Fibroblast of skin of scalp (primary cell): Measurements from ENCODE around the gene DUSP3.
"Not testable (repeated sequence)": the region's sequence is repeated elsewhere in the genome, so short reads cannot be mapped to it uniquely, and the experiment has no call there.

Source experiments
- DNase-seq: peaks from one replicate; pipeline ENCODE4 v3.0.0-alpha.2; 2013

The DUSP3 gene

GRCh38 chr17:43800736-43801135 is 22.0 kb upstream of the DUSP3 start:
- DNase-seq: no peak

DNA sequence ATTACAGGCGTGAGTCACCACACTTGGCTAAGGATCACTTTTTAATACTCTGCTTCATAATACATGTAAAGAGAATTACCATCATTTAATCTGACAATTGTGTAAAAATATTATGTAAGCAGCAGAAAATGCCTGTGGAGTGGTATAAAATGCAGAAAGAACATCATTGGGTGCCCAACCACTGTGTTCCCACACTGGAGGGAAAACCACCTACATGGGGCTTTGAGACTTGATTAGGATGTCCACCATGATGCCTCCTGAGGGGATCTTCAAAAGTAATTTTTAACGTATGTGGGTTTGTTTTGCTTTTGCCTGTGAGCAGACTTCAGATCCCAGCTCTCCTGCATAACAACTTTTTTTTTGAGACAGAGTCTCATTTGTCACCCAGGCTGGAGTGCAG is 20.3 kb upstream of the DUSP3 start:
- DNase-seq: no peak

DNA sequence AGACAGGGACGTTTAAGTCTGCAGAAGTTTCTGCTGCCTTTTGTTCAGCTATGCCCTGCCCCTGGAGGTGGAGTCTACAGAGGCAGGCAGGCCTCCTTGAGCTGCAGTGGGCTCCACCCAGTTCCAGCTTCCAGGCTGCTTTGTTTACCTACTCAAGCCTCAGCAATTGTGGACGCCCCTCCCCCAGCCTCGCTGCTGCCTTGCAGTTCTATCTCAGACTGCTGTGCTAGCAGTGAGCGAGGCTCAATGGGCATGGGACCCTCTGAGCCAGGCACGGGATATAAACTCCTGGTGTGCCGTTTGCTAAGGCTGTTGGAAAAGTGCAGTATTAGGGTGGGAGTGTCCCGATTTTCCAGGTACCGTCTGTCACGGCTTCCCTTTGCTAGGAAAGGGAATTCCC is 19.2 kb upstream of the DUSP3 start:
- not testable (repeated sequence) for DNase-seq

- DNase-seq: not testable (repeated sequence)
These were observed 13.9 kb upstream of the DUSP3 start for GRCh38 chr17:43792668-43793067.

DNA sequence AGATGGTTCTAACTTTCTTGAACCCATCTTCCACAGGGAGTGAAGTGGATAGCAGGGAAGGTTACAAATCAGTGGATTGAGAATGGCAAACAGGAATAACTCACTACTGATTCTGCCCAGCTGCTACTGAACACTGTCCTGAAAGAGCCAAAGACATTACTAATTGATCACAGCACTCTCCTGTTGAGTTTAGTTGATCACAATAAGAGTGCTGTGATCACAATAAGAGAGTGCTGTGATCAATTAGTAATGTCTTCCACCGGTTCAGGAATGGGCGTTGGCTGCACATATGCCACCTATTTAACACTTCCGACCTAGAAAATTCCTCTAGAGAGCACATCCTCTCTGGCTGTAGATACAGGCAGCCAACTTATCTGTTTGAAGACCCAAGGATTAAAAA is 12.8 kb upstream of the DUSP3 start:
- DNase-seq: peak; percentile 43

DNA sequence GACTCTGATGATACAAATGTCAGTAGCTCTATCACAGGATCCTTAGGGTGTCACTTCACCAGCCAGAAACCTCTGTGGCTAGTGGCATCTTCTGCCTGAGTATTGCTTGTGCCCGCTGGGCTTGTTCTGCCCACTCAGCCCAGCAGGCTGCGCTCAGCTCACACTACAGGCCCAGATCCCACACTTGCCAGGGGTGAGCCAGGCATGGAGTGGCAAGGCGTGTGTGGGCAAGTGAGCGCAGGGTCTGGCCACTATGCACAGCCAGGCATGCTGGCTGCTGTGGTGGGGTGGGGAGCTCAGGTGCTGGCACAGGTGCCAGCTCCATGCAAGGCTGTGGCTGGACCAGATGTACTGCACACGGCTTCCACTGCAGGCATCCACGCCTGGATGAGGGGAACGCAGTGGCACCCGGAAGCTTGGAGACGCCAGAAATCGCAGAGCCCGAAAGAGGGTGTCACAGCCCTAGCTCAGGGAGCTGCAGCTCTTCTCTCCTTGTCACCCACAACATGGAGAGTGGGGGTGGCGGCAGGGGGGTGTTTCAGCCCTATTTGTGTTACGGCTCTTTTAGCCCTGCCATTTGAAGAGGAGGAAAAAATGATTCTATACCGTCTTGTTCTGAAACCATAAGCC is 11.6 kb upstream of the DUSP3 start:
- no peak for DNase-seq

DNA sequence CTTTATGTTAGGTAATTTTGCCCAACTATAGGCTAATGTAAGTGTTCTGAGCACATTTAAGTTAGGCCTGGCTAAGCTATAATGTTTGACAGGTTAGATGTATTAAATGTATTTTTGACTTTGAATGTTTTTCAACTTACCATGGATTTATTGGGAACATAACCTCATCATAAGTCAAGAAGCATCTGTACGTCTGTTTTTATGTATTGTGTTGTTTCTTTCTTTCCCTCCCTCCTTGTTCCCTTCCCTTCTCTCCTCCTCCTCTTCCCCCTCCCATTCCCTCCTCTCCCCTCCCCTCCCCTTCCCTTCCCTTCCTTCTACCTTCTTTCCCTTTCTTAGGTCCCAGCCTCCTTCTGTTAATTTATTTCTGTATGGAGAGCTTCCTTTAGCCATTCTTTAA is 10.7 kb upstream of the DUSP3 start:
- DNase-seq: no peak

DNA sequence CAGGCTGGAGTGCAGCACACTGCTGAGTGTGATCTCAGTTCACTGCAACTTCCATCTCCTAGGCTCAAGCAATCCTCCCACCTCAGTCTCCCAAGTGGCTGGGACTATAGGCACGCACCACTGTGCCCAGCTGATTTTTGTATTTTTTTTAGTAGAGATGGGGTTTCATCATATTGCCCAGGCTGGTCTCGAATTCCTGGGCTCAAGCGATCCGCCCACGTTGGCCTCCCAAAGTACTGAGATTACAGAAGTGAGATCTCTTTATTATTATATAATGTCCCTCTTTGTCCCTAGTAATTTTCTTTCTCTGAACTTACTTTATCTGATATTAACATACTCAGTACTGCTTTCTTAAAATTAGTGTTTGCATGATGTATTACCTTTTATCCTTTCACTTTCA is 9.8 kb upstream of the DUSP3 start:
- no peak for DNase-seq

GRCh38 chr17:43787728-43788127 is 9.0 kb upstream of the DUSP3 start:
- no peak for DNase-seq

- peak; percentile 68 for DNase-seq
These were observed 5.9 kb upstream of the DUSP3 start for GRCh38 chr17:43784628-43785101.

DNA sequence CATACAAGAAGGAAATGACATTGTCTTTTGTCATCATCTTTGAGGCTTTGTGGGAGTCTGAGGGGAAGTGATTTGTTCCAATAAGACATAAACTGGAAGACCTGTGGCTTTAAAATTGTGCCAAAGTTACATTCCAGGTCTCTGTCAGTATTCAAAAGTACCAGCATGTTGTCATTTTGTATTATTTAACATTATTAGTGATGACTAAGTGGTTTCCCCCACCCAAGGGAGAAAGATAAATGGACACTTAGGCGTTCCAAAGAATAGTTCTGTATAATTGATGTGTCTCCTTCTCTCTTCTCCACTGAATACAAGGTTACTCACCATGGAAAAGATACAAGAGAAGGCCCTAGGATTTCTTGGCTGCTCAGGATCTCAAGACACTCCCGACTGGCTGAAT is 5.3 kb upstream of the DUSP3 start:
- DNase-seq: peak; percentile 76

- DNase-seq: no peak
These were observed 4.3 kb upstream of the DUSP3 start for GRCh38 chr17:43782913-43783680.

DNA sequence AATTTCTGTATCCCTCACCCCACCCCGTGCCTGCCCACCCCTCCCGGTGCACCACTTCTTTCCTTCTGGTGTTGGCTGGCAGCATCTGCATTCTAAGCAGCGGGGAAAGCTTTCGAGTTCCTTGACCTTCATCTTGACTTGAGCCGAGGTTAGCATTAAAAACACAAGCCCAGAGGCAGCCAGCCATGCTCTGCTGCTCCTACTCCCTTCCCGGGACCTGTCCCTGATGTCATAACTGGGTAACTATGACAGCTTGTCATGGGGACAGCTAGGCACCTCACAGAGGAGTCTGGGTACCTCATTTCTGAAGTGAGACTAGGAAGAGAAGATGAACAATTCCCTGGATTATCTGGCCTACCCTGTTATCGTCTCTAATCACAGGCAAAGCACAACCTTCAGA is 1.4 kb upstream of the DUSP3 start, which contains the start of gene CFAP97D1:
CFAP97D1 (plus strand) TSS at position 301 of the 400 bp plus-strand sequence; CDS start at position 329, 28 bp downstream.
- DNase-seq: no peak

GRCh38 chr17:43779145-43780125 is 658 bp upstream of the DUSP3 start:
- peak; percentile 26 for DNase-seq

DNA sequence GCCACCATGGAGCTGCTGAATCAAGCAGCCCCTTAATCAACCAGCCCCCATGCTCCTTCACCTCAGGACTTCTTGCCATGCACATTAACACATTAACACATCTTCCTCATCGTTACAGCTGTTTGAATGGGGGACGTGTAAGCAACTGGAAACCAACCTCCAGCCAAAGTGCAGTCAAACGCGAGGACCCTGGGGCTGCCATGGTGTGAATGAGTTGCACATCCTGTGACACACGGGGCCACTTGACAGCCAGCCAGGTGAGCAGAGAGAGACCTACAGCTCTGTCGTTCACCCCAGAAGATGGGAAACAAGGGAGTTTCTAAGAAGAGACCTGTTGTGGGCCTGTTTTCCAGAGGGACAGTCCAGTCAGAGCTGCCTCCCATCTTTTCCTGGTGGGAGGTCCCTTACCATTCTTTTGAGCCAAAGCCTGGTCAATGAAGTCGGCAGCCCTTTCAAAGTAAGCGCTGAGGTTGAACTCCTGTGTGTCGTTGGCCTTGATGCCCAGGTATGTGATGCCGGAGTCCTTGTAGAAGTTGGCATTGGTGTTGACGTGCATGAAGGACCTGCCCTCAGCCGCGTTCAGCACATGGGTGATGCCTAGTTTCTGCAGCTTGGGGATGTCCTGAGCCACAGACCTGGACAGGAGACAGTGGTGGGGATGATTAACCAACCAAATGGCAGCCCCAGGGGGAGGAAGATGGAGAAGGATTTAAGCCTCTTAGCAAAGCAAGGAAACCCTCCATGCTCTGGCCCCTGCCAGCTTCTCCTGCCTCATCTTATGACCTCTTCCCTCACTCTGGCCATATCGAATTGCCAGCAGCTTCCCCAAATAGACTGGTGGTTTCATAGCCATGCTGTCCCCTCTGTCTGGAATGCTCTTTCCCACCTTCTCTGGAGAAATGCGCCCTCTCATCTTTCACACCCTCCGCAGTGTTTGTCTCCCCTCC is 4.2 kb downstream of the DUSP3 start:
- DNase-seq: no peak

DNA sequence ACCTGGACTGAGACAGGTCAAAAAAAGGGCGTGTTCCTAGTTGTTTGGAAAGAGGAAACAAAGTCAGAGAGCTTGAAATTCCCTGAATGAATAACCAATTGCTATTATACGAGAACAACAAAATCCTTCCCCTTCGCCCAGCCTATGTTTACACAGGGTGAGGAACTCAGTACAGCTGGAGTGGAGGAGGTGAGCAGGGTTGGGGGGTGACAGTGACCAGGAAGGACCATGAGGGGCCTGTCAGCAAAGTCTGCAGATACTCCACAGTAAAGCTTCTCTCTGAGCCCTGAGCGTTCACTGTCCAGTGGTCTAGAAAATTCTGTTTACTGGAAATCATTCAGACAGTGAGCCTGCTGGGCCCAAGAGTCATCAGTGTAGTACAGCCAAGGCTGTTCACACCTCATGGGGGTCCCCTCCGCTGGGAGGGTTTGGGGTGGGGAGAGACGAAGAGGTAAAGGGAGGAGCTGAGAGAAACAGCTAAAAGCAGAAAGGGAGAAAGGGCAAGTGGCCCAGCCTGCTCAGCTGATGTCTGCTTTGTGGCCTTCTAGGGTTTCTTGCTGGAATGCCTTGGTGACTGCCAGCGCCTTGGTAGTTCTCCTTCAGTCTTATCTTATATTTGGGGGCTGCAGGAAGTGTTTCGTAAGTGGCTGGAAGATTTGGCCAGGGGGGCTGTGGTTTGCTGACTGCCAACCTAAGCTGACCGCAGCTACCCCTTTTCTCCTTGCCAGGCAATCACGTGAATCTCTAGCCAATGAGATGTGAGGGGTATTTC is 5.7 kb downstream of the DUSP3 start:
- no peak for DNase-seq

- no peak for DNase-seq
These were observed 7.3 kb downstream of the DUSP3 start for GRCh38 chr17:43771463-43771862.

DNA sequence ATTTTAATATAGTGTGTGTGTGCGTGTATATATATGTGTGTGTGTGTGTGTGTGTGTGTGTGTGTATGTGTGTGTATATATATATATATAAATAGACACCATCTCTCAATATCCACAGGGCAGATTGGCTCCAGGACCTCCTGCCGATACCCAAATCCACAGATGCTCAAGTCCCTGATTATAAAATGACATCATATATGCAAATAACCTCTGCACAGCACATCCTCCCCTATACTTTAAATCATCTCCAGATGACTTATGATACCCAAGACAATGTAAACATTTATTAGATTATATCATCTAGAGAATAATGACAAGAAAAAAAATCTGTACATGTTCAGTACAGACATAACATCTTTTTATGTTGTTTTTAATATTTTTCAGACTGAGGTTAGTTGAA is 7.8 kb downstream of the DUSP3 start:
- DNase-seq: peak; percentile 50

DNA sequence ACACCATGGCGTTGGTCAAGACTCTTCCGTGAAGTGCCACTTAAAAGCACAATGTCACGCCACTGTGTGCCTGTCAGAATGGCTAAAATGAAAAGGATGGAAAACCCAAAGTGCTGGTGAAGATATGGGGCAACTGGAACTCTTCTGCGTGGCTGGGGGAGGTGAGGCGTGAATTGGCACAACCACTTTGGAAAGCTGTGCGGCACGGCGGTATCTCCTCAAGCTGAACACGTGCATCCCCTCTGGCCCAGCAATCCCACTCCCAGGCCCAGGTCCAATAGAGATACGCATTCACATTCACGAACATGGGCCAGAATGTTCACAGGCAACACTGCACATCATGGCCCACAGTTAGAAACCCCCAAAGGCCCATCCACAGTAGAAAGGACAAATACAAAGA is 8.9 kb downstream of the DUSP3 start:
- no peak for DNase-seq

GRCh38 chr17:43769426-43769825 is 9.4 kb downstream of the DUSP3 start:
- DNase-seq: no peak

DNA sequence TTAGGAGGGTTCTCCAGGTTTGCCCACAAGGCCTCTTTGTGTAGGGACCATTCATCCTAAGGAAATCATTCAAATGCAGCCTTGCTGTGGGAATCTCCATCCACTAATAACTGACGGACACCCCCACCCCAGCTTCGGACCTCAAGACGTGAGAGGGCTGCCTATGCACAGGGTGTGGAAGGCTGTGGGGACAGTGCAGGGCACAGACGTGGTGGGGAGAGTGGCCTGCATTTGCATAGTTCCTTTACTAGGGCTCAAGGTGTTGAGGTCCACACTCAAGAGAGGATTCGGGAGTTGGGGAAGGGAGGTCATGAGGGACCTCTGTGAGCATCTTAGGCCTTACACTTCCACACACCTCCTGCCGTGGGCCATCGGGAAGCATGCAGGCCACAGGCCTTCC is 9.8 kb downstream of the DUSP3 start:
- no peak for DNase-seq
